GM21381 (cell line): Measurements from ENCODE around the gene PLCG1.

Source experiments
- ATAC-seq: cut with Tn5 transposase; IDR thresholded peaks from one replicate; pipeline ENCODE4 v1.9.1; 2021; ENCODE audit warnings: mild to moderate bottlenecking, moderate library complexity; ENCODE audit not compliant: unreplicated experiment

Gene PLCG1

DNA sequence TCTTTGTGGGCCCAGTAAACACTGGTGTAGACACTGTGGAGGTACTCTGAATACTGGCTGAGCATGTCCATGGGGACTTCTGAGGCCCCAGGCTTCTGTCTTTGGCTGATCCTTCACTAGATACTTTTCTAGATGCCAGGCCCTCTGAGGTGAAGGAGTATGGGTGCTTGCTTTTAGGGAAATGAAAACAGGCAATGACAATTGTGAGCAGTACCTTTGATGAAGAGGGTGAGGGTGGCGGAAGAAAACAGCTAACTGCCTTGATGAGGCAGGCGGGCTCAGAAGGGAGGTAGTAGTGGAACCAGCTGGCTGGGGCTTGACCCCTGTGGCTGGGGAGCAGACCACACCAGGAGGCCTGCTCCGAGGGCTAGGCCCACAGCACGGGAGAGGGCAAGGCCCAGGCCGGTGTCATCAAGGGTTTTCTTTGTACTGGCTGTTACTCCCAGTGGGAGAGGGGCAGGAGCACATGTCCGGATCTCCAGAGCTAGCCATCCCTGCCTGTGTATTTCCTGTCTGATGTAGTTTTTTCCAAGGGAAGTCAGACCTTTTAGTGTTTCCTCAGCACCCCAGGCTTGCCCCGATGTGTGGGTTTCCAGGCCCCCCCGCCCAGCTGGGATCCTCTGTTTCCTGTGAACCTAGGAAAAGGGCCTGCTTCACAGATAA lies 3.9 kb downstream of the PLCG1 start:
- no peak for ATAC-seq

DNA sequence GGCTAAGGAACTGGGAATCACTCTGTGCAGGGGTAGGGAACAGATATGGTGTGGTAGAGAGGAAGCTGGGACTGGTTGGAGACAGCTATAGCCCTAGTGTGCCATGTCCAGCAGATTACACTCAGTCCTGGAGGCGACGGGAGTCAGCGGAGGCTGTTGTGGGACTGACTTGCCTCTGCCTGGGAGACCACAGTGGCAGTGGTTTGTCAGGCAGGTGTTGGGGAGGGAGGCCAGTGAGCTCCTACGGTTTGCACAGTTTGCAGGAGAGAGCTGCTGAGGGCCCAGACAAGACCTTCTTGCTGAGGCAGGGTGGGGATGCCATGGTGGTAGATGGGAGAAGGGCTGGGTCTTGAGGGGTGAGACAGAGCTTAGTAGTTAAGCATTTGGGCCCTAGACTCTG lies 4.9 kb downstream of the PLCG1 start:
- no peak for ATAC-seq

DNA sequence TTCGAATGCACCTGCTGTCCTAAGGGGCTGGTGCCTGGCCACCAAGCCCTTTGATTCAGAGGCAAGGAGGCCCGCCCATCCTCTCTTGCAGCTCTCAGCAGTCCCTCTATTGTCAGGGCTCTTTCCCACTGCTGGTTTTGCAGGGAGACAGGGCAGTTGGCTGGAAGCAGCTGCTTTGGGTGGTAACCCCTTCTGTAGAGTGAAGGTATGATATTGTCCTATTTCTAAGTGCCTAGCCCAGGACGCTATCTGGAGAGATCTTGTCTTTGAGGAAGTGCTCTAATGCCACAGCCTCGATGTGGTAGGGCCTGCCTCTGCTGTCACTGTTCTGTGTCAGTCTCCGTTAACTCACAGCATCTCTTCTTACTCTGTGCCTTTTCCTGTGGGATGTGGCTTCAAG lies 5.6 kb downstream of the PLCG1 start:
- peak; percentile 46 for ATAC-seq

DNA sequence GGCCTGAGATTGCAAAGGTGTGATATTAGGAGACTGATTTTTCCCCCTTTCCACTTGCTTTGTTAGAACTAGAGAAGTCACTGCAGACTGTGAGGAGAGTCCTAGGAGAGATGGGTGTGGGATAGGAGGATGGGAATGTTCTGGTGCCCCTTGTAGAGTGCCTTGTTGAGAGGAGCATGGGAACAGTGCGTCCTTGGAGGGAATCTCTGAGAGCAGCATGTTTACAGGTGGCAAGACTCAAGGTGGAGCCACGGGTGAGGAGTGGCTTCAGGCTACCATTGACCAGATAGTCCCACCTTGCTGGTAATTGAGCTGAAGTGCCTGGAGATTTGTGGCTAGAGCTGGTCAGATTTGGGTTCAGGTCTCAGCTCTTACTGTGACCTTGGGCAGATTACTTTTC lies 6.0 kb downstream of the PLCG1 start:
- ATAC-seq: no peak

DNA sequence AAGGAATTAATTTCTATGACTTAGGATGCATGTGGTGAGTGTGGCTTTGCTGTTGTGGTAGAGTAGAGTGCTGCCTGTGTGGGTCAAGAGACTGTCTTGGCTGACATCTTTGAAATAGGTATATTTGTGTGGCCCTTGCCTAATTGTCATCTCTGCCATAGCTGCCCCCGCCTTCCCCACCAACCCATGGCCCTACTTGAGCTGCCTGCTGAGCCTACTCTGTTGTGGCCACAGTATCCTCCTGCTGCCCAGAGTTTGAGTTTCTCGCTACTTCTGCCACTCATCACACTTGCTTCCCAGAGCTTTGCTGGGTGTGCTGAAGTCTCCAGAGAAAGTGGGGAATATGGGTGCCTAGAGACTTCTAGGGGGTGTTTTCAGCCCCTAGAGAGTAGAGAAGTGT lies 8.0 kb downstream of the PLCG1 start:
- no peak for ATAC-seq

DNA sequence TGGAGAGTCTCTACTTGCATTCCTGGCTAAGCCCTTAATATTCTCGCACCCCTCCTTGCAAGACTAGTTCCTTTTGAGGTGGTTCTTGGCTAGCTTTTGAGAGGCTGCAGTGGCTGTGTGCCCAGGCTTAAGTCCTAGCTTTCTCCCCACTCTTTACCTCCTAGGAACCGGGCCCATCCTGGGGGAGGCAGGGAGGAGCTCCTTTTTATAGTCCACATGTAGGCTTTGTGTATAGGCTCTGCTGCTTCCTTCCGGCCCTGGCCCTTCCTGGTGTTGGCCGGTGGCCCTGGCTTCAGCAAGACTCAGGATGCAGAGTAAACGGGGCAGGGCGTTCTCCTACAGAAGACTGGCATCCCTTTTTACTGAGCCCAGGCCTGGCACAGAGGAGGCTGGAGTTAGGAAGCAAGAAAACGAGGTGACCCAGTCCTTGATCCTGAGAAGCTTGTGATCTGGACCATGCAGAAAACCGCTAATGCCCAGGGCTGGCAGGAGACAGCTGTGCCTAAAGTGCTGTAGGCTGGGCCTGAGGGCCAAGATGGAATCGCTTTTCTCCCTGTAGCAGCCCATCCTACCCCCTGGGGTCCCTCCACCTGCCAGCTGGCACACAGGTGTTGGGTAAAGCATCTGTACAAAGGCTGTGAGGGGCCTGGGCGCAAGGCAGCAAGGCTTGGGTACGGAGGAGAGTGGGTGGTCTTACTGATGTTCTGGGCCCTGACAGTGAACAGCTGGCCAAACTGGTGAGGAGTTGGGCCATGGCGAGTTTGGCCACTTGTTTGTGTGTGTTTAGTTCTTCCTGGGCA lies 8.7 kb downstream of the PLCG1 start:
- ATAC-seq: no peak

DNA sequence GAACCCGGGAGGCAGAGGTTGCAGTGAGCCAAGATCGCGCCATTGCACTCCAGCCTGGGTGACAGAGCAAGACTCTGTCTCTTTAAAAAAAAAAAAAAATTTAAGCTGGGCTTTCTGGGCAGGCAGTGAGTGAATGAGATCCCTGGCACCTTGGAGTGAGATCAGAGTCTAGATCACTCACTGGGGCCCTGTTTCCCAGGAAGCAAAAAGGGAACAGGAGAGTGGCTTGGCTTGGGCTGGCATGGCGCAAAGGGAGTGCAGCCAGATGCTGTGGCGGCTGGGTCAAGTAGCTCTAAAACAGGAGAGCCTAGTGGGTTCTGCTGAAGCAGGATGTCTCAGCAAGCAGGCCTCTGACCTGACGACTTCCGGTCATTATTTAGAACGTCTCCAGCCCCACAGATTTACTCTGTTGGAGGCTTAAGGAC lies 10.4 kb downstream of the PLCG1 start:
- no peak for ATAC-seq

DNA sequence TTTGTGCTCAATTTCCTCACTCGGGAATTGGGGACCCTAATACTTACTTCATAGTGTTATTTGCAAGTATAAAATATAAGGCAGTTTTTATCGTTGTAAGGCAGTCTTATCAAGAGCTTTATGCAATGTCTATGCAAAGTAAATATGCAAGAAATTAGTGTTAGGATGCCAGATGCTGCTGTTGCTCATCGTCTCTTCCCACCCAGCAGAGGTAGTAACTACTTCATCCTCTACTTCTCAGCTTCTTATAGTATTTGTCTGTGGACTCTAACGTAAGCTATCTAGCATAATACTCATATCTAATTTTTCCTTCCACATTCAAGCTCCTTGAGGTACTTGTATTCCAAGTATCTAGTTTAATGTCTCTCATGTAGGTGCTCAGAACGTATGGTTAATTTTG lies 11.6 kb downstream of the PLCG1 start:
- no peak for ATAC-seq

DNA sequence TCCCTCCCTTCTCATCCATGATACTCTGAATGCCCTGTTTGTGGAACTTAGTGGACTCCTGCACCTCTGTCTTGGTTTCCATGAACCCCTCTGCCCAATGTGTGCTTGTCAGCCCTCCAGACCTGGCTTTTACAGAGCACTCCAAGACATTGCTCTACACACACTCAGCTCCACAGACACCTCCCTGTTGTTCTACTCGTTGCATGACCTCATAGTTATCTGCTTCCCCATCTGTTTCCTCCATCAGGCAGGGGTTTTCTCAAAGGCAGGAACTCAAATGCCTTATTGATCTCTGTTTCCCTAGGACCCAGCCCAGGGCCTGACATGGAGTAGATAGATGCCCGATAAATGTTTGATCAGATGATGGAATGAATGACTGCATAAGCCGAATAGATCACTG lies 13.3 kb downstream of the PLCG1 start:
- ATAC-seq: no peak

DNA sequence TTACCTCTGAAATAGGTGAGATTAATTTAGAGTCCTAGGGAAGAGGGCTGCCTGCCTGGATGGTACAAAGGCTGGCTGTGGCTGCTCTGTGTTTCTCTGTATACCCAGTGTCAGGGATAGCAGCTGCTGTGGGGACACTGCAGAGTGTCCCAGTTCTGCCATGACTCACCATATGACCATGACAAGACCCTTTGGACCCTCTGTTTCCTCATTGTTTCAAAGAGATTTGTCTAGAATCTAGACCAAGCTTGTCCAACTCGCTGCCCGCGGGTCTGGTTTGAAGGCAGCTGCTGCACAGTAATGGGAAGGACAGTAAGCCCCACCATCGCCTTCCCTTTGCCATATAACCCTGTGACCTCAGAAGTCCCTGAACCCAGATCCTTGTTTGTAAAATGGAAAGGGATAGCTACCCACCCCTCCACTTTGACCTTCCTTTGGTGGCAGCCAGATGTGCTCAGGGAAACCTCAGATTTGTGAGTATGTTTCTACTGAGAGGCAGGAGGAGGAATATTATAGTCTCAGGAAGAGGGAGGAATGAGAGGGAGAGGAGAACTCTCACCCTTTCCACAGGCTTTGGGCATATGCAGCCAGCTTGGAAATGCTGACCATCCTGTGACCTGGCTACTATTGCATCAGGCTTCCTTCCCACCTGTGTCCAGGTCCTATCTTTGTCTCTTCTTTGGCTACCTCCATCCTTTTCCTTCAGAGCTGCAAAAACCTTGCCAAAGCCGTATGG lies 14.0 kb downstream of the PLCG1 start:
- ATAC-seq: no peak

DNA sequence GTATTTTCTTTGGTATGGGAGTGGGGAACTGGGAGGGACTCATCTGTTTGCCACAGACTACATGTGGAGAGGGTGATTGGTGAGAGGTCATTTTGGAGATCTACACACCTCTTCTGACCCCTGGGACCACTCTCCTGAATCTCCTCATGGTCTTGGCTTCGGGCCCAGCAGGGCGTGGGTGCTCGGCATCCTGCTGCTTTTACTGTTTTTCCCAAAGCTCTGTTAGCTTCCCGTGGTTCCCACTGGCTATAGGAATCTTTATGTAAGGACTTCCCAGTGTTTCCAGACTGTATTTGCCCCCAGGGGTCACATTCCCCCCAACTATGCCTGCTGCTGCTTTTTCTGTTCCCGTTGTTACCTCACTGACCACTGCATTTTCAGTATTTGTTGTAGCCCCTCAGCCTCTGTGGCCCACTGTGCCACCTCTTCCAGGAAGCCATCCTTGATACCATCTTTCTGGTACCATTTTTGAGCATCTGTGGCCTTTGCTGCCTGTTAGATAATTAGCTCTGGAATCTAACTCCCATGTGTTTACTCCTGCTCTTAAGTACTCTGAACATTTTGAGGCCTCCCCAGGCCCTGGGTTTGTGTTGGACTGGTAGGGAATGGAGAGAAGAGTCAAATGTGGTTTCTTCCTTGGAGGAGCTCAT lies 14.9 kb downstream of the PLCG1 start:
- ATAC-seq: no peak

DNA sequence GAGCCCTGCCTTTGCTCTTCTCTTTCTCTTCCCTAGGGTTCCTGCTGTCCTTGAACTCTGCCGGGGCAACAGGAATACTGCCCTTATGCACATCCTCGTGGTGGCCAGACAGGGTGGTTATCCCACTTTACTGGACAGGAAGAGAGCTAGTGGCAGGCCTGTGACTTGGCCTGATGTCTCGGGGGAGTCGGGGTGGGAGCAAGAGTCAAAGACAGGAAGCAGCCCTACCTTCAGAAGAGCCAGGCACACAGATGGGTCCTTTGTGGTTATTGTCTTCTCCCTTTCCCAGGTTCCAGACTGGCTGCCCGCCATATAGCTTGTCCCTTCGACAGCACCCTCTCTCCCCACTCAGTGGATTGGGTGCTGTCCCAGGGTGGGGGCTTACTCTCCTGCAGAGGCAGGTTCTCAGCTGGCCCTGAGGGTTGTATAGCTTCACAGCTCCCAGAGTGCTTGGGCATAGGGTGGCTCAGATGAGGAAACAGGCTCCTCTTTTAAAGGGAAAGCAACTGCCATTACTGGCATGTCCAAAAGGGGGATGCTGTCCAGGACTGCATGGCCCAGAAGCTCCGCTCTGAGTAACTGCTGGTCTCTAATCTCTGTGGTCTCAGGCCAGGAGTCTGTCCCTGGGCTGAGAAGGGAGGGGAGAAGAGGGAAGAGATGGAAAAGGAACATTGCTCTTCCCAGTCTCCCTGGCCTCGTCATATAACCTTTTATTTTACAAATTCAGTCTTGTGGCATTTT lies 17.3 kb downstream of the PLCG1 start:
- ATAC-seq: no peak

DNA sequence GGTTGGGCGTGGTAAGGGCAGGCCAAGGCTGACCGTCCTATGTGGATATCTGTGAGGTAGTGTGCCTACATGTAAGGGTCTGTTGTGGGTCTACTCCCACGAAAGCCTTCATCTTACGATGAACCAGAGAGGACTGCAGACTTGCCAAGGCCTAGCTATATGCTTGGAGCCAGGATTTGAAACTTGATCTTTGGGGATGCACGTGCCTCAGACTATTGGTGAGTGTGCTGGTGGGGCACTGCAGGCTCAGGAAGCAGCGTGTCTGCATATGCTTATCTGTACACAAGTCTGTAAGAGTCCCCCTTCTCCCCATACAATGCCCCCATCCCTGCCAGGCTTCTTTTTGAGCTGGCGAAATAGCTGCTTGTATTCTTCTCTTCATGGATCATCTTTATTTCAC lies 17.9 kb downstream of the PLCG1 start:
- ATAC-seq: no peak

DNA sequence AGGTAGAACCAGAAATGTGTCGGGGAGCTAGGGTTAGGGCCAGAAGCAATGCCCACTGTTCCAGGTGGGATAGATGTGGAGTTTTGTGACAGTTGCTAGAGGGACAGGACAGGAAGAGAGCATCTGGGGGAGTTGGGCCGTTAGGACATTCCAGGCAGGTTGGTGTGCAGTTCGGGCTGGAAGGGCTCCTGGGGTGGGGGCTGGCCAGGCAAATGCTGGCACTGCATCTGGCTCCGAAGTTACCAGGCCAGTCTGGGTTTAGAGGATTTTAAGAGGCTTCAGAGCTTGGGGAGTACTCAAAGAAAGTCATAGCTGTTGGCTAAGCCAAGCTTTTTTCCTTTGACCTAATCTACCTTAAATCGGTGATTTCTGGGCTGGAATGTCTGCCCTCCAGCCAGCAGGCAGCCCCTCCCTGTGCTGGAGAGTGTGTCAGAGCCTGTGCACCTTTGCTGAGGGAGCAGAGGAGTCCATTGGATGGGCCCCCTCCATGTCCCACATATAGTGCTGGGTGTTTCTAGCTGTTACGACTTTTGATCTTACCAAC lies 20.8 kb downstream of the PLCG1 start:
- ATAC-seq: no peak

DNA sequence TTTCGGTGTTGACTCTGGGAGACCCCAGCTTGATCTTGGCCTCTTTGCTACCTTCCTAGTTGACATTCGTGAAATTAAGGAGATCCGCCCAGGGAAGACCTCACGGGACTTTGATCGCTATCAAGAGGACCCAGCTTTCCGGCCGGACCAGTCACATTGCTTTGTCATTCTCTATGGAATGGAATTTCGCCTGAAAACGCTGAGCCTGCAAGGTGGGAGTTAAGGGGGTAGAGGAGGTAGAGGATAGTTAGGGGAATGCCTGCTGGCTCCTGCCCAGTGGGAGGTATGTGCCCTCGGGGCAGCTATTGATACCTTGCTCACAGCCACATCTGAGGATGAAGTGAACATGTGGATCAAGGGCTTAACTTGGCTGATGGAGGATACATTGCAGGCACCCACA lies 22.2 kb downstream of the PLCG1 start:
- no peak for ATAC-seq

DNA sequence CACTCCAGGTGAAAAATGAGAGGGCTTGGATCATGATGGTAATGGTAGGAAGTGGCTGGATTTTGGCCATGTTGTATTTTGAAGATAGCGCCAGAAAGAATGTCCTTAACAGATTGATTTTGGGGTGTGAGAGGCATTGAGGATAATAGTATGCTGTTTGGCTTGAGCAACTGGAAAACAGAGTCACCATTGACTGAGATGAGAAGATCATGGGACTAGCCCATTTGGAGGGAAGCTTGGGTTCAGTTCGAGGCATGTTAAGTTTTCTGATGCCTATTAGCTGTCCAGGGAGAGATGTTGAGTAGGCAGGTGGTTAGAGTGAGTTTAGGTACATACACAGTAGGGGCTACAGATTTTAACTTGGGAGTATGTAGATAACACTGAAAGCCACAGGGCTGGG lies 23.3 kb downstream of the PLCG1 start:
- no peak for ATAC-seq

DNA sequence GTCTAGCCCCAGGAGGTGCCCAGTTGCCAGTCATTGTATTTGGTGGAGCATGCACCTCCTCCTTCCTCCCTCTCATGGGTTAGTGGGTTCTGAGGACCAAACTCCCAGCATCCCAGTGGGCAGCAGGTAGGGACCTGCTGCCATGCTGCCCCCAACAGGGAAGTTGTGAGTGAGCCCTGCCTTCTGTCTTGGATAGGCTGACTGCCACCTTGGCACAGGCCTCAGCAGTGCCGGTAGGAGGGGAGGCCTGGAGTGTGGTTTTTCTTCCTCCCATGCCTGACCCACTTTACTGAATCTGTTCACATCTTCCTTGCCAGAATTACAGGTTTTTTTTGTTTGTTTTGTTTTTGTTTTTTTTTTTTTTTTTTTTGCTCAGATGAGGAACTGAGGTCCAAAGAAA lies 24.5 kb downstream of the PLCG1 start:
- ATAC-seq: no peak

DNA sequence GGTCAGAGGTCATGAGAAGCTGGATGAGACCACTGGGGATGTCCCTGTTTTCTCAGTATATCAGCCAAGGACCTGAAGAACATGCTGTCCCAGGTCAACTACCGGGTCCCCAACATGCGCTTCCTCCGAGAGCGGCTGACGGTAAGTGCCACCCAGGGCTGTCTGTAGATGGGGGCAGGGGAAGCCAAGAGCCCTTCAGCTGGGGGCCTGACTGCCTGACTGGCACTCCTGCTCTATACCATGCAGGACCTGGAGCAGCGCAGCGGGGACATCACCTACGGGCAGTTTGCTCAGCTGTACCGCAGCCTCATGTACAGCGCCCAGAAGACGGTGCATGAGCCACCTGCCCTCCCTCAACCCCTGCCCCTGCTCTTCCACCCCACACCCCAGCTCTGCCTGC lies 25.1 kb downstream of the PLCG1 start:
- ATAC-seq: no peak

DNA sequence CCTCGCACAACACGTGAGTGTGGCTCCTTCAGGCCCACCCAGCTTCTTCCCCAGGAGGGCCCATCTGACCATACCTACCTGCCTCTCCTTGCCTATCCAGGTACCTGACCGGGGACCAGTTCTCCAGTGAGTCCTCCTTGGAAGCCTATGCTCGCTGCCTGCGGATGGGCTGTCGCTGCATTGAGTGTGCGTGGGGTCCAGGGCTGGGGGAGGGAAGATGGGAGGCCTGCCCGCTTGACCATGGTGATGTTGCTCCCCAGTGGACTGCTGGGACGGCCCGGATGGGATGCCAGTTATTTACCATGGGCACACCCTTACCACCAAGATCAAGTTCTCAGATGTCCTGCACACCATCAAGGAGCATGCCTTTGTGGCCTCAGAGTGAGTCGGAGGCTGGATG lies 26.5 kb downstream of the PLCG1 start:
- no peak for ATAC-seq
